NCI-H2196 treated with DMSO at 0.1 percent for 48 hours (cell line): ENCODE measurements around the gene SPRED1.

Source experiments
- DNase-seq: peaks from one replicate; lab custom pipeline; 2025; ENCODE audit not compliant: unreplicated experiment; lab: John Stamatoyannopoulos, UW

Gene SPRED1

GRCh38 chr15:38252481-38253350 is at the start of gene SPRED1:
Gene SPRED1, plus strand, starts transcription at chr15:38252836. Its CDS starts 350 bp downstream, at chr15:38253186.
- no peak for DNase-seq

GRCh38 chr15:38205526-38206272 is 46.9 kb upstream of the SPRED1 start:
- no peak for DNase-seq

DNA sequence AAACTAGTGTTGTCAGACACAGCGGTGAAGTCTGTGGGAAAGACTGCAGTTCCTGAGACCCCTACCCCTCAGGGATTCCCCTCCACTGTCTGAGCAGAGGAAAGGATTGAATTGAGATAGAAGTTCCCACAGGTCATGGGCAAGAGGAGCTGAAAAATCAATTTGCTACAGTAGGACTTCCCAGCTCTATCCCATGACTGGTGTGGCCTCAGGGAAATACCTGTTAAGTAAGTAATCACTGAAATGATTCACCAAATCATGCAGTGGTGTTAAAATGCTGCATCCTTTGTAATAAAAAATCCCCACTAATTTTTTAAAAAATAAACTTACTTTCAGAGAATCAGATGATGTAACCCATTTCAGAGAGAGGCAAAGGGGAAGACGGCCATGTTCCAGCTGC is 45.0 kb upstream of the SPRED1 start:
- no peak for DNase-seq

DNA sequence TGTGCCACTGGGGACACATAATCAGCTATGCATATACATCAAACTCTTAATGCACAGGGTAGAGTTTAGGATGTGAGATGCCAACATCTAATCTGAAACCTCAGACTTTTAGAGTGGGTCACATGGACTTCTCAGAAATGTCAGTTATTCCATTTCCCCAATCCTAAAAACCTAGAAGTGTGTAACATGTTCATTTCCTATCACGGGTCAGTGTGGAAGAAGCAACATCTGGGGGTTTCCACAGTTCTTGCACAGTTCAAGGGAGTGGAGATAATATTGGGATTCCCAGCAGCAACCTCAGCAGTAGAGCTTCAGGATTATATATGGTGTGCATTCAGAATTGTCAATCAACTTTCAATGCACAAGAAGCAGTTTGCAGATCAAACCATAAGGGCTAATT is 44.4 kb upstream of the SPRED1 start:
- DNase-seq = no peak

GRCh38 chr15:38208779-38209178 is 43.9 kb upstream of the SPRED1 start:
- DNase-seq = no peak

DNA sequence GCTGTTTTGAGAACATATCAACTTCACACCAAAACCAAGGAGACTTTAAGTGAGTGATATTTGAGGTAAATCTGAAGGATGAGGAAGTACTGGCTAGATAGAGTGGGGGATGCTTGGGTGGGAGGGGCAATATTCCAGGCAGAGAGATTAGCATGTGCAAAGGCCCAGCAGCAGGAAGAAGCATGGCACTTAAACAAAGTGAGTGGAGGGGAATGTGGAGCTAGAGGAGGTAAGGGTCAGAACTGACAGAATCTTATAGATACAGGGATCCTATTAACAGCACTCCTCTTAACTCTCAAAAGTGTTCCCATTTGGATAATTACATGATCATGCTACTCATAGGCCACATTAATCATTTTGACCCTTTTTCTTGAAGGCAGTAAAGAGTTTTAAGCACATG is 41.4 kb upstream of the SPRED1 start:
- no peak for DNase-seq

- DNase-seq = no peak
Measured at GRCh38 chr15:38211811-38212210, 40.8 kb upstream of the SPRED1 start.

DNA sequence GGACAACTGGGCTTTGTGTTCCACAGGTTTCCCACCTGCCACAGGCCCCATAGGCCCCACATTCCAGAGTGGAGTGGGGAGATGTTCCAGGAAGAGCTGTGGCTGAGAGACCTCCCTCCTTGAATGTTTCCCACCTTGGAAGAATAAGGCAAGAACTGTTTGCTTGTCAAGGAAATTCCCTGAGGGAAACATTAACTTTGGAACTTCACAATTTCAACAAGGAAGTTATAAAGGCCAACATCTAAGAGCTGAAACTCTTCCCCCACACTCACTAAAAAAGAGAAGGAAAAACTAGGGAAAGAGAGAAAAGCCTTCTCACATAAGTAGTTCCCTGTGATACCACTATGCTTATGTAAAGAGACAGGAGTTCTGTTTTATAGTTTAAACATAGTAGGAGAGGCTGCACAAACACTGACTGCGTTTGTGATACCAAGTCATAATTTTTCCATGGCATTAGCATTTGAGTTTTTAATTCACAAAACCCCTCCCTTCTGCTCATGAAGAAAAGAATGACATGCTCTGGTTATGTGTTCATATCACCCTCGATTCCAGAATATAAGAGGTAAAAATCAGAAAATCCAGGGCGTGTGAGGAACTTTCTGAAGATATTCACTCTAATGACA is 39.8 kb upstream of the SPRED1 start:
- no peak for DNase-seq

DNA sequence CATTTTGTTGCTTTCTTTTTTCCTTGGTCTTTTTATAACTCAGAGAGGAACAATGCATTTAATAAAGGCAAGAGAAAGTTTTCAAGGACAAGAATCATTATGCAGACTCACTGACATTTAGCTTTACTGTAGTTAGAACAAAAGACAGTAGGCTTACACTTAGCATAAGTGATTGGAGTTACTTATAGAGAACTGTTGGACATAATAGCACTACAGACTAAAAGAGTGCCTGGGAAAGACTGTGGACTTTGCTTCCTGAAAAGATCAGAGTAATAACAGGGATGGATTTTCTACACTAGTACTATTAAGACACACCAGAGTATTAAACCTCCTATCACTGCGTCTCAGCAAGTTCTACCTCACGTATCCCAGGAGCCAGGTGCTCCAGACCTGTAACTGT is 39.3 kb upstream of the SPRED1 start:
- DNase-seq = no peak

DNA sequence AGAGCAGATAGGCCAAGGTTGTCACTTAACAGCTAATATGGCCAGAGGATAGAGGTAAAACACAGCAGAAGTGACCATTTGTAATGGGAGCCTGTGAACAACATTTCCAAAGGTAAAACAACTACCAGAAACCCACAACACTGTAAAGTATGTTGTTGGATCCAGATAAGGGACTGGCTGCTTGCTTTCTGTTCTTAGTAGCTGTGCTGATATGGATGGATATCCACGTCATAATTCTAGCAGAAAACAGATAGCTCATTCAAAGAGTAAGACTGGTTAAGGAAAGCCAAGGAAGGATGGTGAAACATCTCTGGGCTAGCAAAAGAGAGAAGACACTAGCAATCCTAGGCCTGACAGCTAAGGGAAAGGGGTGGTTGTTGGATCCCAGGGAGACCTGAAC is 36.9 kb upstream of the SPRED1 start:
- DNase-seq = no peak

GRCh38 chr15:38216763-38217162 is 35.9 kb upstream of the SPRED1 start:
- no peak for DNase-seq

- no peak for DNase-seq
Measured at GRCh38 chr15:38217191-38217595, 35.4 kb upstream of the SPRED1 start.

DNA sequence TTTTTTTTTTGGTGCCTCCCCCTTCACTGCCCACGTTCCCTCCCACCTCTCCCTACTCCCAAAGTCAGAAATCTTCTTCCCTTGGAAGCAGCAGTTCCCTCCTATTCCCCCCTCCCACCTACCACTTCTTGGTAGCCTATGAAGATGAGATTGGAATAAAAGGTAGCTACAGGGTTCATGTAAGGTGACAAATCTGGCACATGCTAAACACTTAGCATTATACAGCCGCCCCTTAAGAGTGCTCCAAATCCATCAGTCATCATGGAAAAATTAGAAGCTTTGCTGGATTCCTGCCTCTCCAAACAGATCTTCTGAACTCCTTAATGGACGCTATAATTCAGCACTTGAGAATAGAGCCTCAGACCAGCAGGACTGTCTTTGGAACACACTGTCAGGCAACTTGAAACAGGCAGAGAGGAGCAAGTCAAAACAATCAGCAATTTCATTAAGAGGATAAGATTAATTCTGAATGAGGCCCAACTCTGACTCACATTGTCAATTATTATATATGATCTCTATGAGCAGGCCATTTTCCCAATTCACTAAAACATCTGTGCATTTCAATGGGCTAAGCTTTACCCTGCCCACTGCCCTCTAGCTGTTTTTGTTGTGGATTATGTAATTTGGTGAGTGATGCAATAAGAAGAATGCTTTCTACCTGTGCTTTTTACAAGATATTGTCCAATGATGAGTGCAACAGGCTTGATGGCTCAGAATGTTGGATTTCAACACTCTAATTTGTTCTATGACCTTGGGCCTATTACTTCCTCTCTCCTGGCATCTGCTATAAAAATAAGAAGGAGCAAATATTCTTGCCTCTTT is 34.6 kb upstream of the SPRED1 start:
- DNase-seq = no peak

DNA sequence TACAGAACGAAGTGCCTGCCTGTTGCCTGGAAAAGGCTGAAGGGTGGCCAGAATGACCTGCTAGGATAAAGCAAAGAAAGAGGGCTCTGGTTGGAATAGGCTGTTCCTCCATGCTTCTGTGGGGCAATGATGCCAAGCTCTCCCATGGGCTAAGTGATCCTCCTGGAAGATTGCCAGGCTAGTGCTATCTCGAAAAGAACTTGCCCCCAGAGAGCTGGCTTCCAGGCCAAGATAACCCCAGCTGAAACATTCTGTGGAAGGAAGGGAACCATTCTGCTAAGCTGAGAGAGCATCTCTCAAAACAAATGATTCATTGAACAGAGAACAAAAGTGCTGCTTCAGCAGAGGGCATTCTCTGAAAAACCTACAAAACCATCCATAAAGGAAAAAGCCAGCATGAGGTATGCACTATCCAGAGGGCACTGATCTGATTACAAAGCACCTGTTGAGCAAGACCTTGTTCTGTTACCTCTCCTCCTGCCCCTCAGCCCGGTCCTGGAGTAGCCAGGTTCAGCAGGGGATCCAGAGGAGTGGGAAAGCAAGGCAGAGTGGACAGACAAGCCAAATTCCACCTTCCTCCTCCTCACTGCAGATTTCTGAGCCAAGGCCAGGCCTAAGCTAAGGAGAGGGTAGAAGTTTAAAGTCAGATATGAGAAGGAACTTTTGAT is 31.9 kb upstream of the SPRED1 start:
- DNase-seq = no peak

DNA sequence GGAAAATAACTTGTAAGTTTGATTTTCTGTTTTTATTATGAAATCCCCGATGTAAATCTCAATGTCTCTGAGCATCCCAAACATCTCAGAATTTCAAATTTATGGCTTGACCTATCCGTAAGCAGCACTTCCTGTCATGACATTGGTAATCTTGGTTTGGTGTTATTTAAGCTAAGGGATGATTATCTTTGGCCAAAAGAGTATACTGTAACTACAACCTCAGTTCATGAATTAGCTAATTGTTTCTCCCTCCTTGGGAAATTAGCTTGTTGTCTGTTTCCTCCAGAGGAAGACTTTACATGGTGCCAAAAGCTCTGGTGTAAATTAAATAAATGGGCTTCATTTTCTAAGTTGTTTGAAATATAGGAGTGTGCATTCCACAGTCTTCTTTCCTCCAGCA is 28.1 kb upstream of the SPRED1 start:
- DNase-seq = no peak

DNA sequence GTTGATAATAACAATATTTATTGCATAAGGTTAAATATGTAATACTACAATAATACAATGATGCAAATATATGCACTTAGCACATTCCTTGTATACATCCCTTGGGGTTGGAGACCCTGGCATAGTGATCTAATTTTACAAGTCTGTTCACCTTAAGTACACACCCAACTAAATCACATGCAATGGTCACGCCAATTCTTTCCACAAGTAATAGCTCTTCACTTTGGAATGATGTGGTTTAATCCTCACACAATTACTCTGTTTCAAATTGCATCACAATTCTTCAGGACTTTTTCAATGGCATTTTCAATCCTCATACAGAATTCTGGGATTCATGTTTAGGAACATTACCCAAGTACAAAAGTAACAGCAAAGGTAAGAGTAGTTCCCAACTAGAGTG is 27.3 kb upstream of the SPRED1 start:
- DNase-seq = no peak

DNA sequence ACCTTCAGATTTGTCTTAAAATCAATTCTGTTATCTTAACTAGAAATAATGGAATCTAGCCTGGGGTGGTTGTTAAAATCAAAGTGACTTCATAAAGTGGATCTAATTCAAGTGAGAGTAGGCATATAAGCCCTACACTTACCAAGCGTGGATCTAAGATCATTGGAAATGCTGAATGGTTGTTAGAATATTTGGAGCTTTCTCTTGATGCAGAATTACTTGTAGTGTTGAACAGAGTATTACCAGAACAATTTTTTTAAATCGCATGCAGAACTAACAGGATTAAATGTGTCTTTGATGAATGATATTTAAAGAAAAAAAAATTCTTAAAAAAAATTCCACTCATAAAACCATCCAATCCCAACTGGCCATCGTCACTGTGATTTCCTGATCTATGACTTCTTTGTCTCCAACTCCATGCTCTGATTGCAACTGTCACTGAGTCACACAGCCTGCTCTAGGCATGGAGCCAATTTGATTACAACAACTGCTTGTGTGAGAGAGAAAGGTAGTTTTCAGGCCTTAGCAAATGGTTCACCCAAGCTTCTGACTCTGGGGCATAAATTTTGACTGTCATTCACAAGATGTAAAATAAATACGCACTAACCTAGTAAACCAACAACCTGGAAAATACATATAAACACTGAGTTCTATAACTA is 25.9 kb upstream of the SPRED1 start:
- DNase-seq = no peak

GRCh38 chr15:38227941-38228340 is 24.7 kb upstream of the SPRED1 start:
- no peak for DNase-seq

- no peak for DNase-seq
Measured at GRCh38 chr15:38228618-38229017, 24.0 kb upstream of the SPRED1 start.

DNA sequence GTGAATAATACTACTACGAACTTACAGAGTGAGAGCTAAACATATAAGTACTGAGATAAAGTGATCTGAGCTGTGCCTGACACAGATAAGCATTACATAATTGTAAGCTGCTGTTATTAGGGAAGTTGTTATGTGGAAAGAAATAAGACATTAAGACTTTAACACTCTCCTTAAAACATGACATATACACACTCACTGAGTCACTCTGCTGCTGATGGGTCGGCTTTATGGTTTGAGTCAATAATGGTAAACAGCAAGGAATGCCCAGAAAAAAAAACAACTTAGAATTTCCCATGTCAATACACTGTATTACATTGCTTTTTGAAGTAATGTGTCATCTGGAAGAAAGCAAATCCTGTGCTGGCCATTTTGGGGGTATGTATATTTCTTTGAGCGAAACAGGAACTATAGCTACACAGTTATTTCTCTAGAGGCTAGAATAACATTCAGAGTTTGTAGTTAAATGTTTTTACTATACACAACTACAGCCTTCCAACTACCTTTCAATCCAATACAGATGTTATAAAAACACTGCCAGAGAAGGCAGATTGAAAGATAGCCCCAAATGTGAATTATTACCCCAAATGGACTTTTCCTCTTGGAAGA is 22.8 kb upstream of the SPRED1 start:
- DNase-seq = no peak
